ENCODE data around the gene DPF1.

DNA sequence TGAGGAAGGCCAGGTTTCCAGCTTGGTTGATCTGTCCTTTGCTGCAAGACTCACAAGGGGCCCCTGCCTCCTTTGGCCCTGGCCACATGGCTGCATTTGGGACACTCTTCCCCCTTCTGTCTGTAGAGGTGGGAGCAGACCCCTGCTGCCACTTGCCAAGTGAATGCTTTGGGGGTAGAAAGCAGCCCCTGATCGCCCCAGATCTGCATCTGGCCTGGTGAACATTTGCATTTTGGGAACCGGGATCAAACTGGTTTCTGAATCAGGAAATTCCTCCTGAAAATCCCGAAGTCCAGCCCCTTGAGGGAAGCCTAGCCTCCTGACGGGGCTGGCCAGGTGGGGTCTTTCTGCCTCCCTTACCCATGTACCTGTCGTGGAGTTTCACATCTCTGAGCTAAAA, 14.9 kb downstream of the DPF1 start:
- TF ChIP-seq CTCF (IDR thresholded peaks at IDR 0.05) (no peak), POLR2A (IDR thresholded peaks at IDR 0.05) (no peak)
